ENCODE measurements around the gene SYT13.

The SYT13 gene

GRCh38 chr11:45245218-45246045 is 40.7 kb downstream of the SYT13 start:
- TF ChIP-seq SPI1 (IDR thresholded peaks at IDR 0.05; ENCODE audit: low read depth, low read length): no peak
- TF ChIP-seq TAF1 (IDR thresholded peaks at IDR 0.05; ENCODE audit: low read depth, low read length): no peak
- TF ChIP-seq POLR2A (IDR thresholded peaks at IDR 0.05; ENCODE audit: low read depth, low read length): no peak
- no peak for DNase-seq (ENCODE audit: insufficient read length, low spot score)
- FAIRE-seq: no peak

GRCh38 chr11:45243967-45244366 is 42.2 kb downstream of the SYT13 start:
- no peak for DNase-seq (ENCODE audit: insufficient read length, low spot score)
- TF ChIP-seq POLR2A (IDR thresholded peaks at IDR 0.05; ENCODE audit: low read depth, low read length) (no peak), POLR2AphosphoS5 (IDR thresholded peaks at IDR 0.05; ENCODE audit: low read depth, low read length) (no peak), PAX5 (IDR thresholded peaks at IDR 0.05; ENCODE audit: insufficient read depth, low read length, severe bottlenecking) (no peak), POU2F2 (IDR thresholded peaks at IDR 0.05; ENCODE audit: low read depth, low read length) (no peak), TAF1 (IDR thresholded peaks at IDR 0.05; ENCODE audit: low read depth, low read length) (no peak), SPI1 (IDR thresholded peaks at IDR 0.05; ENCODE audit: low read depth, low read length) (no peak)
- no peak for FAIRE-seq

- no peak for FAIRE-seq
- no peak for DNase-seq (ENCODE audit: insufficient read length, low spot score)
- TF ChIP-seq PAX5 (IDR thresholded peaks at IDR 0.05; ENCODE audit: insufficient read depth, low read length, severe bottlenecking) (no peak), POU2F2 (IDR thresholded peaks at IDR 0.05; ENCODE audit: low read depth, low read length) (no peak), TAF1 (IDR thresholded peaks at IDR 0.05; ENCODE audit: low read depth, low read length) (no peak), POLR2A (IDR thresholded peaks at IDR 0.05; ENCODE audit: low read depth, low read length) (no peak), POLR2AphosphoS5 (IDR thresholded peaks at IDR 0.05; ENCODE audit: low read depth, low read length) (no peak), SPI1 (IDR thresholded peaks at IDR 0.05; ENCODE audit: low read depth, low read length) (no peak)
These were observed 46.4 kb downstream of the SYT13 start for GRCh38 chr11:45239733-45240132.

- DNase-seq (ENCODE audit: insufficient read length, low spot score) (no peak), FAIRE-seq (no peak)
- no peak for TF ChIP-seq SPI1 (IDR thresholded peaks at IDR 0.05; ENCODE audit: low read depth, low read length)
- no peak for TF ChIP-seq POLR2A (IDR thresholded peaks at IDR 0.05; ENCODE audit: low read depth, low read length)
- TF ChIP-seq POU2F2 (IDR thresholded peaks at IDR 0.05; ENCODE audit: low read depth, low read length): no peak
- TF ChIP-seq TAF1 (IDR thresholded peaks at IDR 0.05; ENCODE audit: low read depth, low read length): no peak
- no peak for TF ChIP-seq PAX5 (IDR thresholded peaks at IDR 0.05; ENCODE audit: insufficient read depth, low read length, severe bottlenecking)
- no peak for TF ChIP-seq POLR2AphosphoS5 (IDR thresholded peaks at IDR 0.05; ENCODE audit: low read depth, low read length)
These were observed 47.4 kb downstream of the SYT13 start for GRCh38 chr11:45238724-45239123.

- FAIRE-seq: no peak
- DNase-seq (ENCODE audit: insufficient read length, low spot score): no peak
- TF ChIP-seq SPI1 (IDR thresholded peaks at IDR 0.05; ENCODE audit: low read depth, low read length): no peak
- TF ChIP-seq POLR2A (IDR thresholded peaks at IDR 0.05; ENCODE audit: low read depth, low read length): no peak
- TF ChIP-seq POLR2AphosphoS5 (IDR thresholded peaks at IDR 0.05; ENCODE audit: low read depth, low read length): no peak
- no peak for TF ChIP-seq PAX5 (IDR thresholded peaks at IDR 0.05; ENCODE audit: insufficient read depth, low read length, severe bottlenecking)
- no peak for TF ChIP-seq TAF1 (IDR thresholded peaks at IDR 0.05; ENCODE audit: low read depth, low read length)
These were observed 48.3 kb downstream of the SYT13 start for GRCh38 chr11:45237711-45238315.

- FAIRE-seq: no peak
- TF ChIP-seq POLR2AphosphoS5 (IDR thresholded peaks at IDR 0.05; ENCODE audit: low read depth, low read length): no peak
- TF ChIP-seq POU2F2 (IDR thresholded peaks at IDR 0.05; ENCODE audit: low read depth, low read length): no peak
- TF ChIP-seq TAF1 (IDR thresholded peaks at IDR 0.05; ENCODE audit: low read depth, low read length): no peak
- TF ChIP-seq POLR2A (IDR thresholded peaks at IDR 0.05; ENCODE audit: low read depth, low read length): no peak
- no peak for TF ChIP-seq SPI1 (IDR thresholded peaks at IDR 0.05; ENCODE audit: low read depth, low read length)
- TF ChIP-seq PAX5 (IDR thresholded peaks at IDR 0.05; ENCODE audit: insufficient read depth, low read length, severe bottlenecking): no peak
These were observed 51.7 kb downstream of the SYT13 start for GRCh38 chr11:45234306-45235006.

GRCh38 chr11:45233804-45234170 is 52.4 kb downstream of the SYT13 start:
- FAIRE-seq (no peak), DNase-seq (ENCODE audit: insufficient read length, low spot score) (no peak)
- TF ChIP-seq POU2F2 (IDR thresholded peaks at IDR 0.05; ENCODE audit: low read depth, low read length): no peak
- no peak for TF ChIP-seq POLR2AphosphoS5 (IDR thresholded peaks at IDR 0.05; ENCODE audit: low read depth, low read length)
- TF ChIP-seq PAX5 (IDR thresholded peaks at IDR 0.05; ENCODE audit: insufficient read depth, low read length, severe bottlenecking): no peak
- no peak for TF ChIP-seq POLR2A (IDR thresholded peaks at IDR 0.05; ENCODE audit: low read depth, low read length)
- TF ChIP-seq SPI1 (IDR thresholded peaks at IDR 0.05; ENCODE audit: low read depth, low read length): no peak
- no peak for TF ChIP-seq TAF1 (IDR thresholded peaks at IDR 0.05; ENCODE audit: low read depth, low read length)

More at GRCh38 chr11:45234306-45235006, 51.7 kb downstream of the SYT13 start:
- no peak for DNase-seq (ENCODE audit: insufficient read length, low spot score)

- TF ChIP-seq POLR2AphosphoS5 (IDR thresholded peaks at IDR 0.05; ENCODE audit: low read depth, low read length): no peak
- TF ChIP-seq POU2F2 (IDR thresholded peaks at IDR 0.05; ENCODE audit: low read depth, low read length): no peak
- no peak for TF ChIP-seq SPI1 (IDR thresholded peaks at IDR 0.05; ENCODE audit: low read depth, low read length)
- no peak for TF ChIP-seq PAX5 (IDR thresholded peaks at IDR 0.05; ENCODE audit: insufficient read depth, low read length, severe bottlenecking)
- TF ChIP-seq TAF1 (IDR thresholded peaks at IDR 0.05; ENCODE audit: low read depth, low read length): no peak
- no peak for TF ChIP-seq POLR2A (IDR thresholded peaks at IDR 0.05; ENCODE audit: low read depth, low read length)
- DNase-seq (ENCODE audit: insufficient read length, low spot score) (peak; percentile 84), FAIRE-seq (peak; percentile 72)
These were observed 52.9 kb downstream of the SYT13 start for GRCh38 chr11:45233121-45233803.

Measured in GM12891 (cell line).